ENCODE results near the gene FGA. TPM values are rescaled to one million over a fixed set of nuclear protein-coding genes. Genes with fewer than 3 reads are reported as not detected.
A peak's percentile ranks its signal among the peaks of the same experiment; 100 is the strongest.

Gene FGA
- total RNA-seq, 1 donor from 2014 or later: not detected

- Histone ChIP-seq H3K9me3 (ENCODE audit: low read depth) (no peaks in the 10 kb centered on the region), H3K4me2 (no peak overlapping the region), H3K4me1 (peaks cover 9% of the 10 kb centered on the region), H2AFZ (replicated peaks) (no peak overlapping the region), H3K4me3 (no peak overlapping the region), H4K20me1 (ENCODE audit: low read depth) (peaks cover 25% of the 10 kb centered on the region), H3K27me3 (no peaks in the 10 kb centered on the region), H3K79me2 (ENCODE audit: low read depth) (peaks cover 29% of the 10 kb centered on the region), H3F3A (ENCODE audit: low read depth) (no peaks in the 10 kb centered on the region), H3K36me3 (peaks cover 3% of the 10 kb centered on the region), H3K9ac (no peak overlapping the region), H3K27ac (no peak overlapping the region)
- H3K9me3 Mint-ChIP-seq: no peaks in the 10 kb centered on the region
- peaks cover 15% of the 10 kb centered on the region for H3K4me1 Mint-ChIP-seq
- H3K4me3 Mint-ChIP-seq: no peak overlapping the region
- TF ChIP-seq CTCF (IDR thresholded peaks at IDR 0.05) (peak; percentile 86), EZH2phosphoT487 (IDR thresholded peaks at IDR 0.05) (no peak)
- peaks cover 4% of the 10 kb centered on the region for H3K36me3 Mint-ChIP-seq
- H3K27ac Mint-ChIP-seq: no peak overlapping the region
- no peaks in the 10 kb centered on the region for H3K27me3 Mint-ChIP-seq (ENCODE audit: insufficient read depth, low read depth)
- peak; percentile 72 for DNase-seq (ENCODE audit: low spot score)
Observed at GRCh38 chr4:154551872-154552686, 38.5 kb downstream of the FGA start.

- Mint-ChIP-seq H3K27ac (peak within 1 kb of the TSS; percentile 97), H3K27me3 (ENCODE audit: insufficient read depth, low read depth) (no peaks in the 10 kb centered on the region), H3K9me3 (no peaks in the 10 kb centered on the region), H3K4me3 (peak within 1 kb of the TSS; percentile 99), H3K36me3 (peaks cover 4% of the 10 kb centered on the region), H3K4me1 (peaks cover 15% of the 10 kb centered on the region)
- H3K9ac ChIP-seq: peak within 1 kb of the TSS; percentile 53
- no peak for TF ChIP-seq CTCF (IDR thresholded peaks at IDR 0.05)
- TF ChIP-seq EZH2phosphoT487 (IDR thresholded peaks at IDR 0.05): no peak
- no peak for TF ChIP-seq EZH2 (IDR thresholded peaks at IDR 0.05)
- H3K9me3 ChIP-seq (ENCODE audit: low read depth): no peaks in the 10 kb centered on the region
- H3K27ac ChIP-seq: no peak within 1 kb of the TSS
- H4K20me1 ChIP-seq (ENCODE audit: low read depth): peaks cover 25% of the 10 kb centered on the region
- no peaks in the 10 kb centered on the region for H3F3A ChIP-seq (ENCODE audit: low read depth)
- H3K4me1 ChIP-seq: peaks cover 9% of the 10 kb centered on the region
- peaks cover 20% of the 10 kb centered on the region for H3K36me3 ChIP-seq
- peaks cover 29% of the 10 kb centered on the region for H3K79me2 ChIP-seq (ENCODE audit: low read depth)
- H2AFZ ChIP-seq (replicated peaks): peak within 1 kb of the TSS; percentile 86
- no peaks in the 10 kb centered on the region for H3K27me3 ChIP-seq
- peak within 1 kb of the TSS; percentile 81 for H3K4me3 ChIP-seq
- H3K4me2 ChIP-seq: peak within 1 kb of the TSS; percentile 94
- peak; percentile 99 for DNase-seq (ENCODE audit: low spot score)
Observed at GRCh38 chr4:154549894-154550790, 40.4 kb downstream of the FGA start, which contains the start of gene PLRG1. Gene PLRG1 (minus strand): TSS chr4:154550400. CDS start chr4:154550308, 92 bp downstream.

- Histone ChIP-seq H3F3A (ENCODE audit: low read depth) (no peaks in the 10 kb centered on the region), H3K27me3 (no peaks in the 10 kb centered on the region), H4K20me1 (ENCODE audit: low read depth) (peaks cover 25% of the 10 kb centered on the region), H2AFZ (replicated peaks) (no peak overlapping the region), H3K4me1 (peaks cover 9% of the 10 kb centered on the region), H3K9ac (no peak overlapping the region), H3K4me3 (no peak overlapping the region), H3K79me2 (ENCODE audit: low read depth) (peaks cover 29% of the 10 kb centered on the region), H3K4me2 (no peak overlapping the region), H3K27ac (no peak overlapping the region), H3K36me3 (peaks cover 59% of the 10 kb centered on the region), H3K9me3 (ENCODE audit: low read depth) (no peaks in the 10 kb centered on the region)
- Mint-ChIP-seq H3K9me3 (no peaks in the 10 kb centered on the region), H3K4me3 (no peak overlapping the region), H3K27me3 (ENCODE audit: insufficient read depth, low read depth) (no peaks in the 10 kb centered on the region), H3K27ac (no peak overlapping the region), H3K36me3 (peaks cover 19% of the 10 kb centered on the region), H3K4me1 (peaks cover 15% of the 10 kb centered on the region)
- no peak for TF ChIP-seq EZH2phosphoT487 (IDR thresholded peaks at IDR 0.05)
- TF ChIP-seq CTCF (IDR thresholded peaks at IDR 0.05): no peak
- no peak for TF ChIP-seq EZH2 (IDR thresholded peaks at IDR 0.05)
- DNase-seq (ENCODE audit: low spot score): no peak
Observed at GRCh38 chr4:154545689-154546088, 44.9 kb downstream of the FGA start.
